Astrocyte of the cerebellum (primary cell): ENCODE data around the gene HEXIM2.

ENCODE experiments used
- DNase-seq: peaks from one replicate; pipeline ENCODE4 v3.0.0-alpha.2; 2011; ENCODE audit warnings: low read depth
- H3K4me3 ChIP-seq: 2 replicates; pipeline ENCODE4 v1.5.1; 2011; ENCODE audit warnings: mild to moderate bottlenecking, low read depth, low read length, moderate library complexity
- CTCF ChIP-seq: IDR thresholded peaks from 2 replicates; pipeline ENCODE4 v1.5.1; 2012; ENCODE audit warnings: low read length, low read depth, moderate library complexity, mild to moderate bottlenecking; ENCODE audit errors: missing control alignments
- in situ Hi-C: cut with HindIII; loops from 2 replicates; pipeline ENCODE4 v1.10.0; 2017; ENCODE audit warnings: low sequenced_read_pairs

The HEXIM2 gene

GRCh38 chr17:45177563-45177962 lies 15.9 kb downstream of the HEXIM2 start:
- in situ Hi-C loops = no loop called here
- no peak for DNase-seq
- no peak overlapping the region for H3K4me3 ChIP-seq
- TF ChIP-seq CTCF = no peak

- no peak for TF ChIP-seq CTCF
- no peak overlapping the region for H3K4me3 ChIP-seq
- in situ Hi-C loops = no loop called here
- DNase-seq = no peak
These were observed 22.5 kb downstream of the HEXIM2 start for GRCh38 chr17:45184144-45184543.

- in situ Hi-C loops = no loop called here
- no peak for TF ChIP-seq CTCF
- no peak for DNase-seq
- no peak overlapping the region for H3K4me3 ChIP-seq
These were observed 25.2 kb downstream of the HEXIM2 start for GRCh38 chr17:45186801-45187354.

GRCh38 chr17:45189009-45189408 lies 27.3 kb downstream of the HEXIM2 start:
- DNase-seq = no peak
- TF ChIP-seq CTCF = no peak
- in situ Hi-C loops = no loop called here
- H3K4me3 ChIP-seq = no peak overlapping the region

GRCh38 chr17:45190503-45191255 lies 29.0 kb downstream of the HEXIM2 start:
- DNase-seq = no peak
- no peak for TF ChIP-seq CTCF
- no peak overlapping the region for H3K4me3 ChIP-seq
- in situ Hi-C loops = no loop called here

GRCh38 chr17:45195424-45195823 lies 33.7 kb downstream of the HEXIM2 start:
- no peak for DNase-seq
- no peak for TF ChIP-seq CTCF
- H3K4me3 ChIP-seq = no peak overlapping the region
- in situ Hi-C loops = no loop called here
